ENCODE measurements around the gene ZEB1.
"Not testable (repeated sequence)": the region's sequence is repeated elsewhere in the genome, so short reads cannot be mapped to it uniquely, and the experiment has no call there.

GRCh38 chr10:31568252-31568861 lies 249.3 kb downstream of the ZEB1 start:
- TF ChIP-seq CTCF (IDR thresholded peaks at IDR 0.05; ENCODE audit: low read depth, low read length, poor library complexity, severe bottlenecking); EZH2phosphoT487 (IDR thresholded peaks at IDR 0.05; ENCODE audit: borderline replicate concordance, low read length): not testable (repeated sequence)

Measured in DOHH2 (cell line).